ENCODE results near the gene SURF1.

GRCh38 chr9:133303266-133304157 is 52.8 kb downstream of the SURF1 start:
- TF ChIP-seq CTCF (IDR thresholded peaks at IDR 0.05) (no peak), POLR2AphosphoS5 (IDR thresholded peaks at IDR 0.05) (no peak)
